Neutrophil (primary cell): Measurements from ENCODE around the gene CDH26.

Experiments
- H3K27ac ChIP-seq: fragments of 200-600 bp; sonication (generic); 2 replicates; pipeline ENCODE4 v1.5.1; 2016; ENCODE audit warnings: mild to moderate bottlenecking, moderate library complexity
- H3K27me3 ChIP-seq: fragments of 200-600 bp; sonication (generic); 2 replicates; pipeline ENCODE4 v1.6.0; 2016; ENCODE audit warnings: mild to moderate bottlenecking
- H3K36me3 ChIP-seq: fragments of 200-600 bp; sonication (generic); 2 replicates; pipeline ENCODE4 v1.5.1; 2017
- H3K4me1 ChIP-seq, 2 experiments: fragments of 200-600 bp in 1 of 2; sonication (generic) in 1 of 2; 1 replicate in 1 of 2; 2 replicates in 1 of 2; pipeline versions ENCODE4 v1.5.1 to v1.6.1; 2013 to 2016; ENCODE audit warnings: low read depth in 1 of 2, low read length in 1 of 2, mild to moderate bottlenecking in 1 of 2, moderate library complexity in 1 of 2; ENCODE audit not compliant: control insufficient read depth in 1 of 2, insufficient read depth in 1 of 2
- H3K4me3 ChIP-seq, 2 experiments: fragments of 200-600 bp in 1 of 2; sonication (generic) in 1 of 2; 1 replicate in 1 of 2; 2 replicates in 1 of 2; pipeline ENCODE4 v1.5.1; 2013 to 2016; ENCODE audit warnings: low read depth in 1 of 2, low read length in 1 of 2, mild to moderate bottlenecking in 1 of 2, moderate library complexity in 1 of 2
- H3K9me3 ChIP-seq: fragments of 200-600 bp; sonication (generic); 2 replicates; pipeline ENCODE4 v1.5.1; 2016
- TF ChIP-seq, protein P1 (sequence below): fragments of 200-600 bp; sonication (generic); IDR thresholded peaks from 2 replicates; pipeline ENCODE4 v1.5.1; 2016; ENCODE audit warnings: antibody characterized with exemption

The CDH26 gene

GRCh38 chr20:60046860-60047259, 88.6 kb downstream of the CDH26 start:
- TF ChIP-seq, protein P1, sequence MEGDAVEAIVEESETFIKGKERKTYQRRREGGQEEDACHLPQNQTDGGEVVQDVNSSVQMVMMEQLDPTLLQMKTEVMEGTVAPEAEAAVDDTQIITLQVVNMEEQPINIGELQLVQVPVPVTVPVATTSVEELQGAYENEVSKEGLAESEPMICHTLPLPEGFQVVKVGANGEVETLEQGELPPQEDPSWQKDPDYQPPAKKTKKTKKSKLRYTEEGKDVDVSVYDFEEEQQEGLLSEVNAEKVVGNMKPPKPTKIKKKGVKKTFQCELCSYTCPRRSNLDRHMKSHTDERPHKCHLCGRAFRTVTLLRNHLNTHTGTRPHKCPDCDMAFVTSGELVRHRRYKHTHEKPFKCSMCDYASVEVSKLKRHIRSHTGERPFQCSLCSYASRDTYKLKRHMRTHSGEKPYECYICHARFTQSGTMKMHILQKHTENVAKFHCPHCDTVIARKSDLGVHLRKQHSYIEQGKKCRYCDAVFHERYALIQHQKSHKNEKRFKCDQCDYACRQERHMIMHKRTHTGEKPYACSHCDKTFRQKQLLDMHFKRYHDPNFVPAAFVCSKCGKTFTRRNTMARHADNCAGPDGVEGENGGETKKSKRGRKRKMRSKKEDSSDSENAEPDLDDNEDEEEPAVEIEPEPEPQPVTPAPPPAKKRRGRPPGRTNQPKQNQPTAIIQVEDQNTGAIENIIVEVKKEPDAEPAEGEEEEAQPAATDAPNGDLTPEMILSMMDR: no peak
- H3K27me3 ChIP-seq: no peaks in the 10 kb centered on the region
- H3K36me3 ChIP-seq: no peaks in the 10 kb centered on the region
- H3K4me1 ChIP-seq: peaks cover 80 to 94% of the 10 kb centered on the region in 2 experiments
- peak overlapping the region; percentile 98 for H3K27ac ChIP-seq
- H3K9me3 ChIP-seq: no peaks in the 10 kb centered on the region
- H3K4me3 ChIP-seq: peak overlapping the region in 1 of 2 experiments; percentile 40

DNA sequence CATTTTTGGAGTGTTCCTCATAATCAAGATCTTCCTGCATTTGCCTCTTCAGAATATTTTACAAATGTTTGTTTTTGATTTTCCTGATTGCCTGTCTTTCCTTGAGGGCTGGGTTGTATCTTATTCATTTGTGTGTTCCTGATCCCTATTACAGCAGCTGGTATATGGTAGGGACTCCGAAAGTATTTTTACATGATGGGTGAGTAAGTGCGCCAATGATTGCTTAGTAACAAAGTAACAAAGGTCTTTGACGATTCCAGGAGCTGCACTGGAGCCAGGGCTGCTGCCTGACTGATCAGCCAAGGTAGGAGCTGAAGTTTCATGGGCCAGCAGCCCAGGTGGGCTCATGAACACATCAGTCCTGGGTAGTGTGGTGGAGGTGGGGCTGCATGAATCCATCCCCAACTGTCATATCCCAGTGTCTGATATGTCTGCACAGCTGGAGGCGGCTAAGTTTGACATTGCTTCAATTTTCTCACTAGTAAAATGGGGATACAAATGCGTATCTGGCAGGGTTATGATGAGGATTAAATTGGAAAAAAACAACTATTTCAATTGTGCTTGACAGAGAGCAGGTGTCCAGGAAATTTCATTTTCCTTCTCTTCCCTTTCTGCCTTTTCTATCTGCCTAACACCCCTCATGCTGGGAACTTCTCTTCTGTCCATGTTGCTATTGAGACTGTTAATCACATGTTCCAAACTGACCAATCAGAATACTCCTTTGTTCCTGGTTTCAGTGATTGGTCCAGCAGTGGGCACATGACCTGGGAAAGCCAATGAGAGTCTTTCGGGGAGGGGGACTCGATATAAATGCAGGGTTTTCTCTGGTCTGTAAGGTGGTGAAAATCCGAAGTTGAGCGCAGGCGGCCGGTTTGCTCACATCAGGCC, 90.7 kb downstream of the CDH26 start:
- Histone ChIP-seq H3K36me3 (no peaks in the 10 kb centered on the region), H3K4me3 (no peak overlapping the region), H3K27me3 (no peaks in the 10 kb centered on the region), H3K27ac (peak overlapping the region; percentile 98), H3K9me3 (no peaks in the 10 kb centered on the region), H3K4me1 (peaks cover 92 to 96% of the 10 kb centered on the region in 2 experiments)
- TF ChIP-seq, protein P1: no peak

DNA sequence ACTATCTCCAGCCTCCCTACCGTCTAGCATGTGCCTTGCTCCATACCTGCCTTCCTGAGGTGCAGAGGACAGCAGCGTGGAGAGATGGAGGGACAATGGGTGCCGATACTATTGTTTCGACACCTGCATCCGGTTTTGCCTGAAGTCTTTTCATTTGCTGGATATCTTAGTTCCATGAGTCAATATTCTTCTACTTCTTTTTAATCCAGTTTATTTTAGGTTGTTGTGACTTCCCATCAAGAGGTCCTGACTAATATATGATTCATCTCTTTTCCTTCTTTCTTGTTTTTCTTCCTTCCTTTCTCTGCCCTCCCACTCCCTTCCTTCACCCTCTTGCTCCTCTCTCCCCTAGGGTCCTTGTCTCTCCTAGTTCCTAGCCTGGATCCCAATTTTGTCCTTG, 91.4 kb downstream of the CDH26 start:
- TF ChIP-seq, protein P1: no peak
- Histone ChIP-seq H3K9me3 (no peaks in the 10 kb centered on the region), H3K4me3 (no peak overlapping the region), H3K36me3 (no peaks in the 10 kb centered on the region), H3K27me3 (no peaks in the 10 kb centered on the region), H3K27ac (peak overlapping the region; percentile 98), H3K4me1 (peaks cover 98 to 100% of the 10 kb centered on the region in 2 experiments)

GRCh38 chr20:60050193-60050947, 92.1 kb downstream of the CDH26 start:
- TF ChIP-seq, protein P1: peak; percentile 54
- peak overlapping the region; percentile 98 for H3K27ac ChIP-seq
- H3K4me3 ChIP-seq: no peak overlapping the region
- H3K9me3 ChIP-seq: no peaks in the 10 kb centered on the region
- peaks cover 98% of the 10 kb centered on the region in 2 experiments for H3K4me1 ChIP-seq
- H3K27me3 ChIP-seq: no peaks in the 10 kb centered on the region
- H3K36me3 ChIP-seq: no peaks in the 10 kb centered on the region

DNA sequence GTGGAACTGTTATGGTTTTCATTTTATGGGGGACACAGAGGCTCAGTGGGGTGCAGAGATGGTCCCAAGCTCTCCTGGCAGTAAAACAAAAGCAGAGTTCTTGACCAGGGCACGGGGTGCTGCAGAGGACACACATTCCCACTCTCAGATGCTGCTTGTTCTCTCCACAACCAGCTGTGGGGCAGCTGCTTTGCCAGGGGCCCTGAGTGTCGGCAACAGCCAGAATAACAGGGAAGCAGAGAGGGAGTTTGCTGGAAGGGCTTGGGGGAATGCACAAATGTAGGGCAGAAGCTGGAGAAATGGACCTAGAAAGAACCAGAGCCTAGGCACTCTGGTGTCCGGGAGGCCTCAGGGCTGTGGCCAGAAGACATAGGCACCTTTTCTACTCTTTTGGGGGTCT, 93.7 kb downstream of the CDH26 start:
- TF ChIP-seq, protein P1: no peak
- no peak overlapping the region for H3K4me3 ChIP-seq
- no peaks in the 10 kb centered on the region for H3K9me3 ChIP-seq
- peak overlapping the region; percentile 98 for H3K27ac ChIP-seq
- H3K4me1 ChIP-seq: peaks cover 98% of the 10 kb centered on the region in 2 experiments
- H3K27me3 ChIP-seq: no peaks in the 10 kb centered on the region
- no peaks in the 10 kb centered on the region for H3K36me3 ChIP-seq
